Mucosa of descending colon (tissue), 3 donors: ENCODE measurements around the gene CCDC3. TPM values are rescaled to one million over a fixed set of nuclear protein-coding genes. Genes with fewer than 3 reads are reported as not detected.
"Not testable (repeated sequence)": the region's sequence is repeated elsewhere in the genome, so short reads cannot be mapped to it uniquely, and the experiment has no call there.

Experiments
- ATAC-seq: fragments of 200-7000 bp; cut with Tn5 transposase; one replicate; pipeline ENCODE4 v1.9.1; 2020; ENCODE audit warnings: mild to moderate bottlenecking, moderate library complexity
- DNase-seq, 3 donors: peaks; one replicate each; pipeline ENCODE4 v3.0.0-alpha.2; 2020
- H3K36me3 ChIP-seq: fragments of 200-600 bp; one replicate; pipeline ENCODE4 v1.8.0; 2021; ENCODE audit warnings: low read depth, mild to moderate bottlenecking
- H3K4me1 ChIP-seq: fragments of 200-600 bp; one replicate; pipeline ENCODE4 v1.8.0; 2021; ENCODE audit warnings: low read depth, mild to moderate bottlenecking
- H3K4me3 ChIP-seq: fragments of 200-600 bp; one replicate; pipeline ENCODE4 v1.8.0; 2021; ENCODE audit warnings: mild to moderate bottlenecking
- H3K9me3 ChIP-seq: fragments of 200-600 bp; one replicate; pipeline ENCODE4 v1.8.0; 2021; ENCODE audit warnings: mild to moderate bottlenecking
- CTCF ChIP-seq: fragments of 200-600 bp; IDR thresholded peaks from one replicate; pipeline ENCODE4 v1.8.0; 2022; ENCODE audit warnings: antibody characterized with exemption, mild to moderate bottlenecking
- intact Hi-C, 2 donors: fragments of 100-400 bp; cut with DNase I in 1 of 2; cut with micrococcal nuclease in 1 of 2; formaldehyde crosslinking; loops; one replicate each; pipeline versions ENCODE4 v1.11.0 to v1.11.1; 2022; cut with DNase I, micrococcal nuclease
- total RNA-seq, 3 donors: library from RNA; stranded (reverse); fragmentation: NEBNext Ultra II Directional in 2 of 3; extraction: Animal tissue kit (Norgen Biotek cat#: 25700) in 2 of 3; gene quantifications; one replicate each; pipeline versions ENCODE4 v1.2.1 to v1.2.4, GENCODE V29; 2021 to 2023
- donor health status: DM: no; HTN: no; CAD: no; lungs with moderate emphysema.
- donor health status: DM: no; HTN: no; CAD: no.
- donor health status: DM: no; HTN: yes; CAD: no.

Gene CCDC3
- total RNA-seq, 3 donors from 2014 or later, result 0.84 to 3.3 (median 2.3) TPM

DNA sequence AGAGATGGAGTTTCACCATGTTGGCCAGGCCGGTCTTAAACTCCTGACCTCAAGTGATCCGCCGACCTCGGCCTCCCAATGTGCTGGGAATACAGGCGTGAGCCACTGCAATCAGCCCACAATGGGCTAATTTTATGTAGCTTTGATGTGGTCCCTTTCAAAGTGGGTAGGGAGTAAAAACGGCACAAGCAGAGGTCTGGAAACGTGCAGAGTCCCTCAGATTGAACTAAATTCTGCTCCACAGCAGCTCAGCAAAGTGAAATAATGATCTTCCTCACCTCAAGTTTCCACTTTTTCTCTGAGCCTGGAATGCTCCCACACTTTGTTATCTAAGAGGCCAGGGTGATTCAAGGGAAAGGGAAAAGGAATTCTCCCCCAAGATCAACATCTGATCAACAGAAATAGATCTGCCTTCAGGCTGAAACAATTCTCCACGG is 6.1 kb downstream of the CCDC3 start:
- TF ChIP-seq CTCF, result no peak
- intact Hi-C loops, result no loop called here

DNA sequence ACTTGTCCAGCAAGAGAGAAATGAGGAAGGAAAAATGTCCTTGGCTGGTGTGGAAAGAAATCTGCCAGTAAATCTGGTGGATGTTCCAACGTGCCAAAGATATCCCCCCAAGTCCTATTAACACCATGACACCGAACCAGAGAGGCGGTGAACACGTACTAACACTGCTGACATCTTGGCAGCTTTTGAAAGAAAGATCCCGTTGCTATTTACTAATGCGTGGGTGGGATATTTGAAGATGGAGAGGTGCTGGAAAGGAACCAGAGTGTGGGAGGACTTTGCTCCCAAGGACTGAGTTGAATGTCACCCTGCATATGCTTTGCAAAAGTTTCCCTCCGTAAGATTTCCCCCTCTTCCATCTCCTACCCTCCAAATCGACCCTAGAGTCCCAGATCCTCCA is 7.9 kb downstream of the CCDC3 start:
- no peak overlapping the region for H3K4me3 ChIP-seq
- no peak for TF ChIP-seq CTCF
- intact Hi-C loops, result no loop called here
- ATAC-seq (no peak), DNase-seq (no peak)
- no peaks in the 10 kb centered on the region for H3K9me3 ChIP-seq
- H3K4me1 ChIP-seq, result no peaks in the 10 kb centered on the region
- no peaks in the 10 kb centered on the region for H3K36me3 ChIP-seq

More for the DNA sequence above, 6.1 kb downstream of the CCDC3 start:
- H3K9me3 ChIP-seq, result no peaks in the 10 kb centered on the region
- no peaks in the 10 kb centered on the region for H3K36me3 ChIP-seq
- no peak overlapping the region for H3K4me3 ChIP-seq
- no peaks in the 10 kb centered on the region for H3K4me1 ChIP-seq
- DNase-seq, result no peak
- no peak for ATAC-seq

DNA sequence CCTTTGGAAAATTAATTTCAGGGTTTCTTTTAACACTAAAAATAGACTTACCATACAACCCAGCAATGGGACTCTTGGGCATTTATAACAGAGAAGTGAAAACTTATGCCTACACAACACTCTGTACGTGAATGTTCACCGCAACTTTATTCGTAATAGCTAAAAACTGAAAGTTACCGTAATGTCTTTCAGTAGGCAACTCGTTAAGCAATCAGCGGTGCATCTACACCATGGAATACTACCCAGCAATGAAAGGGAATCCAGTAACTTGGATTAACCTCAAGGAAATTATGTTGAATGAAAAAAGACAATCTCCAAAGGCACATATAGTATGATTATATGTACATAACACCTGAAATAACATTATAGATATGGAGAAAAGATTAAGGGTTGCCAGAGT is 16.2 kb downstream of the CCDC3 start:
- intact Hi-C loops, result no loop called here
- H3K4me3 ChIP-seq, result no peak overlapping the region
- H3K4me1 ChIP-seq, result no peaks in the 10 kb centered on the region
- DNase-seq (no peak), ATAC-seq (no peak)
- no peak for TF ChIP-seq CTCF
- no peaks in the 10 kb centered on the region for H3K36me3 ChIP-seq
- no peaks in the 10 kb centered on the region for H3K9me3 ChIP-seq

- no peak for TF ChIP-seq CTCF
- DNase-seq (no peak), ATAC-seq (no peak)
- intact Hi-C loops, result no loop called here
- Histone ChIP-seq H3K9me3 (no peaks in the 10 kb centered on the region), H3K4me1 (no peaks in the 10 kb centered on the region), H3K4me3 (no peak overlapping the region), H3K36me3 (no peaks in the 10 kb centered on the region)
Measured at GRCh38 chr10:12984165-12984747, 17.3 kb downstream of the CCDC3 start.

GRCh38 chr10:12983568-12983967 is 17.9 kb downstream of the CCDC3 start:
- not testable (repeated sequence) for ATAC-seq

GRCh38 chr10:12981570-12981969 is 19.9 kb downstream of the CCDC3 start:
- Histone ChIP-seq H3K36me3 (no peaks in the 10 kb centered on the region), H3K4me1 (no peaks in the 10 kb centered on the region), H3K9me3 (no peaks in the 10 kb centered on the region), H3K4me3 (no peak overlapping the region)
- ATAC-seq (no peak), DNase-seq (no peak)
- TF ChIP-seq CTCF, result no peak
- intact Hi-C loops, result no loop called here

More at GRCh38 chr10:12983568-12983967, 17.9 kb downstream of the CCDC3 start:
- H3K4me1 ChIP-seq, H3K9me3 ChIP-seq, DNase-seq, intact Hi-C loops, H3K4me3 ChIP-seq, H3K36me3 ChIP-seq: not testable (repeated sequence)
